Measurements from ENCODE around the gene NTSR1.

Gene NTSR1

DNA sequence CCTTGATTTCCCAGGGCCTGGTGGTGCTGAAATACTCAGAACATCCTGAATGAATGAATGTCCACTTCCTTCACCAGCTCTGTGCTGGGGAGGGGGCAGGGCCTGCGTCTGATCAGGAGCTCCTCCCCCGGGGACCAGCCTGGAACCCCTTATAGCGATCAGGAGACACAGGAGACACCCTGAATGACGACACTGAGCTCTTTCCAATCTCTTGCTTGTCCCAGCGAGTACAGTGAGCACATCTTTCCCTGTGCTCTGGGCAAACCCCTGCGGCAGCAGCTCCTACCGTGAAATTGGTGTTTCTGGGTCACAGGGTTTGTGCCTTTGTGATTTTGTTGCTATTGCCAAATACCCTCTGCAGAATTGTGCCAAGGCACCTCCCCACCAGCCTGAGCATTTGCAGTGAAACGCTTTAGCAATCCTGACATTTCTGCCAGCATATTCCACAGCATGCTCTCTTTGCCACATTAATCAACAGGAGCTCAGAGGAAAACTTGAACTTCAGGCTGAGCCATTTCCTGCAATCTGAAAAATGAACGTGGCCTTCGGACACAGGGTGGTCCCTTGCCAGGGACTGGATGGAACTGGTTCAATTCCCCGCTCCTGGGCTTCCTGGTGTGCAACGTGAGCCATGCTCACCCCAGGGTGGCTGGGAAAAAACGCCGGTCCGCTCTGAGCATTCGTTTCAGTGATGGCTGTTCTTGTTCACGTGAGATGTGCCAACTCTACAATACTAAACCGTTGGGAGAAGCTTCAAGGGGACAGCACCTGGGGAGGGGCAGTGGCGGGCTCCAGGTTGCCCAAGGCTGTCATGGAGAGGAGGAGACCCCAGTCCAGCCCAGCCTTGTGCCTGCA, 64.6 kb downstream of the NTSR1 start:
- DNase-seq: no peak

GRCh38 chr20:62773845-62774714, 65.4 kb downstream of the NTSR1 start:
- DNase-seq: no peak

GRCh38 chr20:62774762-62775161, 66.1 kb downstream of the NTSR1 start:
- no peak for DNase-seq

DNA sequence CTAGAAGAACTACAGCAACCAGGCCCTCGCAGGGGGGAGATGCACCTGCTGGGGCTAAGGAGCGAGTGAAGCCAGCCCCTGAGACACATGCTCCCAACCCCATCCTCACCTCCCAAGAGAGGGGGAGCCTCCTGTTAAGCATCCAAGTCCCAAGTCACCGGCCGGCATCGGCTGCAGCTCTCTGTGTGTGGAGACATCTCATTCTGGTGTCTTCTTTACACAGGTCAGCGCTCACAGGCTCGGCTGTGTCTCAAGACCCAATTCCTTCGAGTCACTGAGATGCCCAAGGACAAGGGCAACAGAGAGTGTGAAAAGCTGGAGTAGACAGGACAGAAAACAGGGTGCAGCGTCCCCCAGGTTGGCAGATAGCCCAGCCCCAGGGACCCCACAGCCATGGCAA, 66.6 kb downstream of the NTSR1 start:
- DNase-seq: no peak

GRCh38 chr20:62776035-62776691, 67.5 kb downstream of the NTSR1 start:
- no peak for DNase-seq

DNA sequence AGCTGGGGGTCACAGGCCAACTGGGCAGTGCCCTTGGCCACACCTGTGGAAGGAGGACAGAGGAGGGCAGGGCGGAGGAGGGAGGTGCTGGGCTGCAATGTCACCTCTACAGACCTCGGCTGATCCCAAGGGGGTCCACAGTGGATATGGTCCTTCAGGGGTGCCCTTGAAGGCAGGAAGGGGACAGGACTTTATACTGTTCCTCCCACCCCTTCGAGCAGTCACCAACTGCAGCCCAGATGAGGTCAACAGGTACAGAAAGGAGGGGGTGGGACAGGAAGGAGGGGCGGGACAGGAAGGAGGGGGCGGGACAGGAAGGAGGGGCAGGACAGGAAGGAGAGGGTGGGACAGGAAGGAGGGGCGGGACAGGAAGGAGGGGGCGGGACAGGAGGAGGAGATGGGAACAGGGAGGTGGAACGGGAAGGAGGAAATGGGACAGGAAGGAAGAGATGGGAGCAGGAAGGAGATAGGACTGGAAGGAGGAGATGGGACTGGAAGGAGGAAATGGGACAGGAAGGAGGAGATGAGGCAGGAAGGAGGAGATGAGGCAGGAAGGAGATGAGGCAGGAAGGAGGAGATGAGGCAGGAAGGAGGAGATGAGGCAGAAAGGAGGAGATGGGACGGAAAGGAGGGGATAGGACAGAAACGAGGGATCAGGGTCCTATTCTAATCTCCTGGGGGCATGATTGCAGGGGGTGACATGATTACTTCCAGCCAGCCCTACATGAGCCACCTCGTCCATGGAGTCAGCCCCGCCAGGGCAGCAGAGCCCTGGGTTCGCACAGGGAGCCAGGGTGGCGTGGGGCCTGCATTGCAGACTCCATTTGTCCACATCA, 68.3 kb downstream of the NTSR1 start:
- peak; percentile 24 for DNase-seq

GRCh38 chr20:62777528-62777830, 68.8 kb downstream of the NTSR1 start:
- DNase-seq: no peak

DNA sequence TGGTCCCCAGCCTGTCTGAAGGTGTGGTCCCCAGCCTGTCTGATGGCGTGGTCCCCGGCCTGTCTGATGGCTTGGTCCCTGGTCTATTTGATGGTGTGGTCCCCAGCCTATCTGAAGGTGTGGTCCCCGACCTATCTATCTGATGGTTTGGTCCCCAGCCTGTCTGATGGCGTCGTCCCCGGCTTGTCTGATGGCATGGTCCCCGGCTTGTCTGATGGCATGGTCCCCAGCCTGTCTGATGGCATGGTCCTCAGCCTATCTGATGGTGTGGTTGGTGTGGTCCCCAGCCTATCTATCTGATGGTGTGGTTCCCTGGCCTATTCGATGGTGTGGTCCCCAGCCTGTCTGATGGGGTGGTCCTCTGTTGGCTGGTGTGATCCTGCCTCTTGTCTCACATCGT, 69.4 kb downstream of the NTSR1 start:
- no peak for DNase-seq

DNA sequence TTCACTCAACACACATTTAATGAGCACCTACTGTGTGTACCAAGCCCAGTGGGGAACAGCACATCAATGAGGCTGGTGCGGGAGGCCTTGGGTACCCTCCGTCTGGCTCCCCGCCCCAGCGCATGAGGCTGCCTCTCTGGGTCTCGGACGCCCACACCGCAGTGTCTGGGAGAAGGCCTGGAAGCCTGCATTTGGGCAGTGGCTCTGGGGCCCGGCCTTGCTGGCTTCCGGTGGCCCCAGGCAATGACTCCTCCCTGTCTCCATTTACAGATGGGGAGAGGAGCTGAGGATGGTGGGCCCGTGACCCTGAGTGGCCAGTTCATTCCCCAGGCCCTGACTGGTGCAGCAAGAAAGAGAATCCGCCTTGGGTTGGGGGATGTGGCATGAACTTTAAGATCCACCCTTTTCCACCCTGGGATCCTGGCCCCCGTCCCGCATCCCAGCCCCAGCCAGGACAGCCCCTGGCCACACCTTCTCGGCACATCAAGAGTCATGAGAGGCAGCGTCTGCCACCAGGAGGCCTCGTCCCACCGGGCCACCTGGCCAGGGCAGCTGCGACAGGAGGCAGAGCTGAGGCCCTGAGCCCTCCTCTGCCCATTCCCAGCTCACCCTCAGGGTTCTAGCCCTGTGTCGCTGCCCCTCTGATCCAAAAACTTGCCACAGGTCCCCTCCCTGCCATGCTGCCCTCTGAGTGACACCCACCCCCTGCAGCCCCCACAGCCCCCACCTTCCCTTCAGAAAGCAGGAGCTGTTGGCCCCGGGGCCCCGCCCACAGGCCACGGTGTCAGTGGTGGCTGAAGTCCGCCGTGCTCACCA, 70.2 kb downstream of the NTSR1 start:
- DNase-seq: no peak

GRCh38 chr20:62779417-62779685, 70.7 kb downstream of the NTSR1 start:
- no peak for DNase-seq

DNA sequence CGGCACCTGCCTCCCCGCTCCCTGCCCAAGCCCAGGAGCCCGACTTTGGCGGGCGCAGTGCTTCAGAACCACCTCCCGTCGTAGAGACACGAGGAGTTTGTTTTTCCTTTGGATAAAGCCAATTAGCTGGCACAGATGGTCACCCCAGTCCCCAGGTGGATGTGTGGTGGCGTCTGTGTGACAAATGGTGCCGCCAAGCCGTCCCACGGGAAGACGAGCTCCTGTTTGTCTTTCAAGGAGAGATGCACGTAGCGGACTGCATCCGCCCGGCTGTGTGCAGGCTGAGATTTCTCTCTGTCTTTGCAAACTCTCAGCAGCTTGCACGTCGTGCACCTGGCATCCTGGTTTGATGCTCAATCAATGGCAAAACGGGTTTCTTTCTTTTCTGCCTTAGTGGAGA, 71.6 kb downstream of the NTSR1 start:
- no peak for DNase-seq

DNA sequence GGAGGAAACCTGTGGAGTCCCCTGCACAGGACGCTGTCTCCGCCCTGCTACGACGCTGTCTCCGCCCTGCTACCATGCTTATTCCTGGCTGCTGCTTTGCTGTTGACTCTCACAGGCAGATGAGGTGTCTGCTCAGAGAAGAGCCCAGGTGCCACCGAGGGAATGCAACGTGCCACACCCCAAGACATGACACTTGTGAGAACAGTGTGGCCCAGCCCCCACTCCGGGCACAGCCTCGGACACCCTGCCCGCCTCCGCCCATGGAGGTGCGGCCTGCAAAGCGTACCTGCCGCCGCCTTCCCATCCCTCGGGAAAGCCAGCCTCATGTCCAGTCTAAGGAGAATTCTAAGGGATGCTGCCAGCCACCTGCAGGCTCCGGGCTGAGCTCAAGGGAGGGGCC, 72.1 kb downstream of the NTSR1 start:
- no peak for DNase-seq

DNA sequence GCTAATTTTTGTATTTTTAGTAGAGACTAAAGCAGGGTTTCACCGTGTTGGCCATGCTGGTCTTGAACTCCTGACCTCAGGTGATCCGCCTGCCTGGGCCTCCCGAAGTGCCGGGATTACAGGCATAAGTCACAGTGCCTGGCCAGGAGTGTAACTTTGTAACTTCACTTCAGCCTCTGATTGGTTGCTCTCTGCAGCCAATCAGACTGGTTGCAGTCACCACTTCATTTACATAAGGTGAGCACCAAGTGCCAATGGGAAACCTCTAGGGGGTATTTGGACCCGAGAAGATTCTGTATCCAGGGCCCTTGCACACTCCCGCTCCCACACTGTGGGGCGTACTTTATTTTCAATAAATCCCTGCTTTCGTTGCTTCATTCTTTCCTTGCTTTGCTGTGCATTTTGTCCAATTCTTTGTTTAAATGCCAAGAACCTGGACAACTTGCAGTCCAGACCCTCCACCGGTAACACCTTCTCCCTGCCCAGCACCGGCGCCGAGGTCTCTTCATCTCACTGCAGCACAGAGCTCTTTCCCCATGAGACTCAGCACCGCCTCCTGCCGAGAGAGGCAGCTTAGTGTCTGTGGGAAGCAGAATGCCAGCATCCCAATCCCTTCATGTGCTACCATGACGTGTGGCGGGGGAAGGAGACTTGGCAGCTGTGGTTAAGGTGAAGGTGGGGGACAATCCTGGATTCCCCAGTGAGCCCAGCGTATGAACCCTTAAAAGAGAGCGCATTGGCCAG, 73.7 kb downstream of the NTSR1 start:
- DNase-seq: peak; percentile 43

DNA sequence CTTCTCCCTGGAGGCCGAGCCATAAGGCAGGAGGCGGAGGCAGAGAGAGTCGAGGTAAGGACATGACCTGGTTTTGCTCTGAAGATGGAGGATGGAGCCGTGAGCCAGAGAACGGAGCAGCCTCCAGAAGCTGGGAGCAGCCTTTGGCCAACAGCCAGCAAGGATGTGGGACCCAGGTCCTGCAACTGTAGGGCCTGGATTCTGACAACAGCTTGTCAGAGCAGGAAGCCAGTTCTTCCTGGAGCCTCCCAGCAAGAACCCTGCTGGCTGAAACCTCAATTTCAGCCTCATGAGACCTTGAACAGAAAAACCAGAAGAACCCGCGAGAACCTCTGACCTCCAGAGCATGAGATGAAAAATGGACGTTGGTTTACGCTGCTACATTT, 74.2 kb downstream of the NTSR1 start:
- no peak for DNase-seq

- DNase-seq: no peak
These were observed 75.9 kb downstream of the NTSR1 start for GRCh38 chr20:62784497-62784896.

DNA sequence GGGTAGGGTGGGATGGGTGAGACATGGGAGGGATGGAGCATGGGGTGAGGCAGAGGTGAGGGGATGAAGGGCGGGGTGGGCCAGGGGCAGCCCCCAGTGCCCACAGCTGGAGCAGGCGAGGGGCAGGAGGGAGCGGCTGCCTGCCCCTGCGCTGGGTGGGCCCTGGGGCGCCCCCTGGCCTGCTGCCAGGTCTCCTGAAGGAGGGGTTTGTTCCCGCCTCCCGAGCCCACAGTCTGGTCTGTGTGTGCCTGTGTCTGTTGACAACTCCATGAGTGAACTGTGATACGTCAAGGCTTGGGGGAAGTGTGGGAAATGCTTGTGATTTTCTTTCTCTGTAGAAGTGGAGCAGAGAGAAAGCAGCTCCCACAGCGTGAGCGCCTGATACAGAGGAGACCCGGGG, 76.8 kb downstream of the NTSR1 start:
- DNase-seq: no peak

GRCh38 chr20:62786157-62786556, 77.5 kb downstream of the NTSR1 start:
- no peak for DNase-seq

DNA sequence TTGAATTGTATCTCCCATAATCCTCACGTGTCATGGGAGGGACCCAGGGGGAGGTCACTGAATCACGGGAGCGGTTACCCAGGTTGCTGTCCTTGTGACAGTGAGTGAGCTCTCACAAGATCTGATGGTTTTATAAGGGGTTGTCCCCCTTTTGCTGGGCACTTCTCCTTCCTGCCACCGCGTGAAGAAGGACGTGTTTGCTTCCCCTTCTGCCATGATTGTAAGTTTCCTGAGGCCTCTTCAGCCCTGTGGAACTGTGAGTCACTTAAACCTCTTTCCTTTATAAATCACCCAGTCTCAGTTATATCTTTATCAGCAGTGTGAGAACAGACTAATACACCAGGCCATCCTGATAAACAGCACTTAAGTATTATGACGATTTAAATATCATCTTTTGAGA, 78.7 kb downstream of the NTSR1 start:
- no peak for DNase-seq

- no peak for DNase-seq
These were observed 79.2 kb downstream of the NTSR1 start for GRCh38 chr20:62787866-62788265.

DNA sequence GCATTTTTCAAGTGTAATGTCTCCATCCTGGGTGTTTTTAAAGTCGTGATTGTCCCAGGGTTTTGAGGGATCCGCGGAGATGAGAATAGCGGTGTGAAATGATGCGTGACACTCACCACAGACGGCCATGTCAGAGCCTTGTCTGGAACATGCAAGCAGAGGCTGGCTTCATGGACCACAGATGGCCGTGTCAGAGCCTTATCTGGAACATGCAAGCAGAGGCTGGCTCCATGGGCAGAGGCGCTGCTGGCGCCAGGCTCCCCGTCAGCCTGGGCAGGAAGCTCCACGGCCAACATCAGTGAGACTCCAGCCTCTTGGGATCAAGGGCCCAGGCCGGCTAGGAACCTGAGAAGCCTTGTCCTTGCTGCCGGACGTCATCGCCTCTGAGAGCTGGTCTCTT, 80.0 kb downstream of the NTSR1 start:
- DNase-seq: no peak

DNA sequence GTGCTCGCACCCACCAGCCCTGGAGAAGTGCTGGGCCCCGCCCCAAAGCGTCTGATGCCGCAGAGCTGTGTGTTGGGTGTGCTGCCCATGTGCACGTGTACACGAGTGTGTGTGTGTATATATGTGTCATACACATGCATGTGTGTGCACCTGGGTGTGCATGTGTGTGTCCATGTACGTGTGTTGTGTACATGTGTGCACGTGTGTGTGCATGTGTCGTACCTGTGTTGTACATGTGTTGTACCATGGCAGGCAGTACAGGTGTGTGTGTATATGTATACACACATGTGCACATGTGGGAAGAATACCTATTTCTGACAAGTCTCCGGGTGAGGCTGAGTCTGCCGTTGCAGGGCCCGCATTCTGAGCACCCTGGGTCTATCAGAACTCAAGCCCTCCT, 81.4 kb downstream of the NTSR1 start:
- no peak for DNase-seq
